Measurements from ENCODE around the gene MGLL. TPM values are rescaled to one million over a fixed set of nuclear protein-coding genes. Genes with fewer than 3 reads are reported as not detected.
A peak's percentile ranks its signal among the peaks of the same experiment; 100 is the strongest.

MGLL gene
- total RNA-seq, 1 donor from 2014 or later: 45.7 TPM

- intact Hi-C loops (cut with DNase I): no loop called here
- peak; percentile 54 for DNase-seq (ENCODE audit: low spot score)
Observed at GRCh38 chr3:127639173-127640041, 182.9 kb downstream of the MGLL start.

Other genes with a start within 250 kb of the MGLL start
- 17.3 TPM for gene TPRA1, start 231.8 kb downstream of the MGLL start, total RNA-seq
- gene MCM2, start 224.1 kb downstream of the MGLL start, total RNA-seq: 5.5 TPM
- 2.2 TPM for gene PODXL2, start 193.3 kb downstream of the MGLL start, total RNA-seq
- gene ABTB1, start 149.6 kb downstream of the MGLL start, total RNA-seq: 25.5 TPM
- gene KBTBD12, start 92.7 kb upstream of the MGLL start, total RNA-seq: 36.6 TPM
- gene SEC61A1, start 229.9 kb upstream of the MGLL start, total RNA-seq: 91.3 TPM

All from cardiac septum (tissue), 1 donor.